ENCODE results near the gene DAB2IP.
"Not testable (repeated sequence)": the region's sequence is repeated elsewhere in the genome, so short reads cannot be mapped to it uniquely, and the experiment has no call there.

The DAB2IP gene

DNA sequence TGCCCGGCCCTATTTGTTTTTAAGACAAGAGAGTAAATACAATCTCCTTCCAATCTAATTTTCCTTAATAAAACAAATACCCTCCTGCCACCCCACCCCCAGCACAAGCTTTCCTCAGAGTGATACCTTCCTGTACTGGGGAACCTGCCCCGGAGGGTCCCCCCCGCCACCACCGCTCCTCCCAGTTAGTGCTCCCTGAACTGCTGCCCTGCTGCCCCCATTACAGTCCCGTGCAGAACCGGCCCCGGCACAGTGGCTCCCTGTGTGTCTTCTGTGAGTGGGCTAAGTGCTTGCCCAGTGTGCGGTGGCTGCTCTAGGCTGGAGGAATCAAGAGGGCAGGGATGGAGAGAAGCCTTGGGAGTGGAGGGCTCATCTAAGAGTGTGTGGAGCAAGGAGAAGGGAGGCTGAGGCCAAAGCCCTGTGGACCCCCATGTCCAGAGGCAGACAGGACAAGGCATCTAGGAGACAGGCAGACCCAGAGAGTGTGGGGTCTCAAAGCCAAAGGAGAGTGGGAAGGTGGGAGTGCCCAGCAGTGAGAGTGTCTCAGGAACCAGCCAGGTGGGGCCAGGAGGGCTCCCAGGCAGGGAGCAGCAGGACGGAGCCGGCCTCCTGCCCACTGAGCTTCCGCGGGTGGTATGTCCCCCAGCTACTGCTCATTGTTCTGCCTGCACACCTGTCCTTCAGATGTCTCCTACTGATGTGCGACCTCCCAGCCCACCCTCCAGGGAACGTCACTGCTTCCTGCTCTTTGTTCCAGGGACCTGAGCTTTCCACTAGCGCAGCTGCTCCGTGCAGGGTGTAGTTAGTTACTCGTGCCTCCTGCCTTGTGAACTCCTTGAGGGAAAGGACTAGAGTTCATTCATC lies 129.0 kb downstream of the DAB2IP start:
- DNase-seq, result peak; percentile 6

- no peak for DNase-seq
These were observed 129.7 kb downstream of the DAB2IP start for GRCh38 chr9:121781145-121781548.

GRCh38 chr9:121781701-121782464 lies 130.4 kb downstream of the DAB2IP start:
- DNase-seq, result no peak

GRCh38 chr9:121782514-121783110 lies 131.2 kb downstream of the DAB2IP start:
- no peak for DNase-seq

- DNase-seq, result no peak
These were observed 131.7 kb downstream of the DAB2IP start for GRCh38 chr9:121783111-121783510.

DNA sequence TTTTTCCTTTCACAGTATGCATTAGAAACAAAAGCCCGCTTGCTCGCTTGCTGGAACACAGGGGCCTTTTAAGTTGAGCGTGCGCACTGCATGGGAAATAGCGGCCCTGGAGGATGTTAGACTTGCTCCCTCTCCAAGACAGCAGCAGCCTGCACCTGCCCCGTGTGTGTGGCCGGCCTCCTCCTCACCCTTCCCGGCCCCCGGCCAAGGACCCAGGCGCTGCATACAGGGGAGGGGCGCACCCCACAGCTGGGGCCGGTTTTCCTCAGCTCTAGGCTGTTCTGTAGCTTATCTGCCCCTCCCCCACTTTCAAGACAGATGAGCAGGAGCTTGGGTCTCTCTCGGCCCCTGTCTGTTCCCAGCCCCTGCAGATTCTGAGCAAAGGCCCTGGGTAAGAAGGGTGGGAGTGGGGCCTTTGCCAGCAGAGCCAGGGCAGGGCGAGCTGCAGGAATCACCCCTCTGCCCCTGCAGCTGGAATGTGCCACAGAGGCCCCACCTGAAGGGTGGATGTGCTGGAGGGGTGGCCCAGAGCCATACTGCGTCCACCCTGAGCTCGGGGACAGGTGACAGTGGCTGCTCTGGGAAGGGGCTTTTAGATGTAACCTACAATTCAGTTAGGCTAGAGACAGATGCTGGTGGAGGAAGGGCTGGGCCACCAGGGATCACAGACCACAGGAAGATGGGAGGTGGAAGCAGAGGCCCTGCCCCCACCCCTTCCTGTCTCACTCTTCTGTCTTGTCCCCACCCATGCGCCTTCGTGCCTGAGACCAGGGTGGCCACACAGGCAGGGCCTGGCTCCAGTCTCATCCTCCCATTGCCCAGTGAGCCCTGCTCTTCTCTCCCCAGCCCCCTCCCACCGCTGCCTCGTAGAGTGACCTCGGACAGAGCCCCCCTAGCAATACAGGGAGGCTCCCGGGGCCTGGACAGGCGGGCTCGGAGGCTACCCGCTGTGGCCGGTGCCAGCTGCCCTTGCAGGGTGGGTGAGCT lies 132.4 kb downstream of the DAB2IP start:
- no peak for DNase-seq

DNA sequence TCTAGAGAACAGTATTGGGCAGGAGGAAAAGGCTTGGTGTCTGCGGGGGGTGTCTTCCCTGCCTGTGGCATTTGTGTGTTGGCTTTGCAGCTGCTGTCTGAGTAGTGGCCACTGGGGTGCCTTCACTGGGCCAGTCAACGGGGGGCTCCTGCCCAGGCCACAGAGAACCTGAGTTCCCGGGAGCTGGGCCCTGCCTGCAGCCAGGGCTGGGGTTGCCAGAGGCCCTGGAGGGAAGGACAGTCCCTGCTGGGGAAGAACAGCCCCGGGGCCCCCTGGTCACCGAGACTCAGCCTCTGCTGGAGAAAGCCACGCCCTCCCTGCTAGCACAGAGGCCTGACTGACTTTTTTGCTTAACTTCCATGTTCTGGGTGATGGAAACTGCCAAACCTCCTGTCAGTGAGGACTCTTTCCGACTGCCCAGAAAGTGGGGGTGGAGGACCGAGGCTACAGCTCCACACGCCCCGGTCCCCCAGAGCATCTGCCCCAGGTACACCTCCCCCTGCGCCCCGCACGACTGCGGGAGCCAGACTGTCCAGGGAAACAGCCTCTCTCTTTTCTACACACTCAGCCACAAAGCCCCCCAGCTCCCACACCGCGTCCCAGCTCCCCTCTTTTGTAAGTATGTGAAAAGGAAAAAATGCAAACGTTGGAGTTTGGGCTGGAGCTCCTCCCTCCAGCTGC lies 133.4 kb downstream of the DAB2IP start:
- DNase-seq, result no peak

DNA sequence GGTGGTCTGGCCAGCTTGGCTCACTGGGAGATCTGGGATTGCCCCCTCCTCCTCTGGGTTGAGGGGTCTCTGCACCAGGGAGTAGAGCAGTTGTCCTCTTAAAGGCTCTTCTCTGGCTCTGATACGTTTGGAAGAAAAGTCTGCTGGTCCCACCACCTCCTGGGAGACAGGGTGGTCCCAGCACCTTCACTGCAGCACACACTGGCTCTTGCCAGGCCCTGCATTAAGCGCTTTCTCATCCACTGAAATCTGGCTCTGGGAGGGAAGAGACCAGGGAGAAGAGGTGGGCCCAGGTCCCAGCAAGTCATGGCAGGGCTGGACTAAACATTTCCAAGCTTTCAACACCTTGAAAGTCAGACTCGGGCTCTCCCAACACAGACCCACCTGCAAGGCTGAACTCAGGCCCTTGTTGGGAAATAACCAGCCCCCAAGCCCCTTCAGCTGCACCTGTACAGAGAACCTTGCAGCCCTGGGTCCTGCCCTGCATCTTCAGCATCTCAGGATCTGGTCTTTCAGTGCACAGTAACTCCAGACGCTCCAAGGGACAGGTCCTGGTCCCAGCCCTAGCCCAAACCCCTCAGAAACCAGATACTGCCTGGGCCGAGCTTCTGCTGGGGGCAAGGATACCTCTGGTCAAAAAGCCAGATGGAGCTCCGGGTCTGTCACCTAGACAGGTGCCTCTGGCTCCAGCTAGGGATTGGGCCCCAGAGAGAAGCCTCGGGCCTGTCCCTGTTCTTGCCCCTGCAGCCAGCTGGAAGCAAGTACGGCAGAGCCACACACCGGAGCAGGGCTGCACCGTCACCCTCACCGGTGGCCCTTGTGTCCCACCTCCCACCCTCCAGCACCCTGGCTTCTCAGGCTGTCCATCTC lies 134.5 kb downstream of the DAB2IP start:
- DNase-seq, result no peak

DNA sequence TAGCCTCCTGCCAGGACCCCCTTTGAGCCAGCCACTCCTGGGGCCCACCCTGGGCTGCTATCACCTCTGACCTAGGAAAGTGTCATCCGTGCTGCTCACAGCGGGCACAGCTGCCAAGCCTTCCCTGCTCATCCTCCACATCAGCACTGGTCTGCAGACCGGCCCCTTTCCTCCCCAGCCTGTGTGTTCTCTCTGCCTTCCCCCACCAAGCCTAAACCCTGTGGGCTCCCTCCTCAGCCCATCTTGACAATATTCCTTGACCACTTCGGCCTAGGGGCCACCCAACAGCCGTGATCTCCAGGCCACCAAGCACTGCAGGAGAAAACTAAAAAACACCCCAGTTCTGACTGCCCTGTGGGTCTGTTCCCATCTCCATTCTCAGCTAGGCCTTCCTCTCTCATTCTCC lies 135.1 kb downstream of the DAB2IP start:
- DNase-seq, result no peak

DNA sequence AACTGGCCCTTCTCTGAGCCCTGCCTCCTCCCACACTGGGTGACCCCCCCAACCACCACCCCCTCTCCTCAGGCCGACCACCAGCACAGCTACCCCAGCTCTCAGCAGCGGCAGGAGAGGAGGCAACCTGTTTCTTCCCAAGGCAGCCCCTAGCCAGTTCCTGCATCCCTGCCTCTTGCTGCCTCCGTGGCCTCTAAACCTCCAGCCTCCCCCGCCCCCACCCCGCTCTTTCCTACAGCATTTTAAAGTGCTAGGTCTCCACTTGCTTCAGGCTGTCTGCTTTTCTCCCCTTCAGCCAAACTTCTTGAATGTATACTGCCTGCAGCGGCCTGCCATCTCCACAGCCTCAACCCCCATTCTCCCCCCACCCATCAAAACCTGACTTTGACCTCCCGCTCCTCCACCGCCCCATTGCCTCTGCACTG lies 135.6 kb downstream of the DAB2IP start:
- DNase-seq, result no peak

- DNase-seq, result no peak
These were observed 137.4 kb downstream of the DAB2IP start for GRCh38 chr9:121788686-121789366.

DNA sequence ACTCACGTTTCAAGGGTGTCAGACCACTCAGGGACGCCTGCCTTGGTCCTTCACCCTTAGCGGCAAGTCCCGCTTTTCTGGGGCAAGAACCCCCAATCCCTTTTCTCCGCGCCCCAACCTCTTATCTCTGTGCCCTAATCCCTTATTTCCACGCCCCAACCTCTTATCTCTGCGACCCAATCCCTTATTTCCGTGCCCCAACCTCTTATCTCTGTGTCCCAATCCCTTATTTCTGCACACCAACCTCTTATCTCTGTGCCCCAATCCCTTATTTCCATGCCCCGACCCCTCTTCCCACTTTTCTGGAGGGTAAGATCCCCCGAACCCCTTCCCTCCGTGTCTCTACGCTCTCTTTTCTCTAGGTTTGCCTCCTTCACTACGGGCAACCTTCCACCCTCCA lies 139.4 kb downstream of the DAB2IP start:
- DNase-seq, result no peak

DNA sequence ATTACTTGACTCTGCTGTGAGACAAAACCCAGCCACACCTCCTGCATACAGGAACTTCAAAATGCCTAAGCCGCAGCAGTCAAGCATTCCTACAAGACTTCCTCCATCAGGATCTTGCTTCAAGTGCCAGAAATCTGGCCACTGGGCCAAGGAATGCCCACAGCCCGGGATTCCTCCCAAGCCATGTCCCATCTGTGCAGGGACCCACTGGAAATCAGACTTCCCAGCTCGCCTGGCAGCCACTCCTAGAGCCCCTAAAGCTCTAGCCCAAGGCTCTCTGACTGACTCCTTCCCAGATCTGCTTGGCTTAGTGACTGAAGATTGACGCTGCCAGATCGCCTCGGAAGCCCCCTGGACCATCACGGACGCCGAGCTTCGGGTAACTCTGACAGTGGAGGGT lies 141.0 kb downstream of the DAB2IP start:
- not testable (repeated sequence) for DNase-seq

DNA sequence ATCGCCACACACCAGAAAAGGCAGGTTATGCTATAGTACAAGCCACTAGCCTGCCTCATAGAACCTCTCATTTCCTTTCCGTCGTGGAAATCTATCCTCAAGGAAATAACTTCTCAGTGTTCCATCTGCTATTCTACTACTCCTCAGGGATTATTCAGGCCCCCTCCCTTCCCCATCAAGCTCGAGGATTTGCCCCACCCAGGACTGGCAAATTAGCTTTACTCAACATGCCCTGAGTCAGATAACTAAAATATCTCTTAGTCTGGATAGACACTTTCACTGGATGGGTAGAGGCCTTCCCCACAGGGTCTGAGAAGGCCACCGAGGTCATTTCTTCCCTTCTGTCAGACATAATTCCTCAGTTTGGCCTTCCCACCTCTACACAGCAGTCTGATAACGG lies 142.9 kb downstream of the DAB2IP start:
- not testable (repeated sequence) for DNase-seq

- DNase-seq, result no peak
These were observed 145.6 kb downstream of the DAB2IP start for GRCh38 chr9:121797081-121797480.

GRCh38 chr9:121798941-121799340 lies 147.5 kb downstream of the DAB2IP start:
- DNase-seq, result no peak

GRCh38 chr9:121800376-121800775 lies 148.9 kb downstream of the DAB2IP start:
- DNase-seq, result no peak

- DNase-seq, result no peak
These were observed 150.1 kb downstream of the DAB2IP start for GRCh38 chr9:121801579-121801978.

GRCh38 chr9:121802753-121803152 lies 151.3 kb downstream of the DAB2IP start:
- DNase-seq, result no peak
